Left ventricle myocardium inferior (tissue), 1 donor: ENCODE results near the gene CDK15. TPM values are rescaled to one million over a fixed set of nuclear protein-coding genes. Genes with fewer than 3 reads are reported as not detected.

Experiments
- DNase-seq: peaks from one replicate; pipeline ENCODE4 v3.0.0-alpha.2; 2020
- H3K27ac ChIP-seq: fragments of 200-600 bp; replicated peaks from 2 replicates; pipeline ENCODE4 v1.8.0; 2021
- H3K27me3 ChIP-seq: fragments of 200-600 bp; 2 replicates; pipeline ENCODE4 v1.8.0; 2021; ENCODE audit warnings: low read depth
- H3K36me3 ChIP-seq: fragments of 200-600 bp; 2 replicates; pipeline ENCODE4 v1.8.0; 2021
- H3K4me1 ChIP-seq: fragments of 200-600 bp; 2 replicates; pipeline ENCODE4 v1.8.0; 2021
- H3K4me3 ChIP-seq: fragments of 200-600 bp; 2 replicates; pipeline ENCODE4 v1.8.0; 2021; ENCODE audit warnings: mild to moderate bottlenecking, moderate library complexity
- H3K9me3 ChIP-seq: fragments of 200-600 bp; replicated peaks from 2 replicates; pipeline ENCODE4 v1.8.0; 2021
- intact Hi-C: fragments of 100-400 bp; cut with micrococcal nuclease; formaldehyde crosslinking; loops from one replicate; pipeline ENCODE4 v1.11.0; 2022
- total RNA-seq: library from RNA; stranded (reverse); fragmentation: NEBNext Ultra II Directional; extraction: Animal tissue kit (Norgen Biotek cat#: 25700); gene quantifications from one replicate; pipeline ENCODE4 v1.2.1, GENCODE V29; 2021
- TF ChIP-seq, protein P1 (sequence below): fragments of 200-600 bp; IDR thresholded peaks from 2 replicates; pipeline ENCODE4 v1.8.0; 2021; ENCODE audit warnings: antibody characterized with exemption, mild to moderate bottlenecking, borderline replicate concordance
- donor health status: DM: no; HTN: yes; CAD: no; lungs with severe emphysema.

The CDK15 gene
- total RNA-seq, 1 donor from 2014 or later, result 0.16 TPM

DNA sequence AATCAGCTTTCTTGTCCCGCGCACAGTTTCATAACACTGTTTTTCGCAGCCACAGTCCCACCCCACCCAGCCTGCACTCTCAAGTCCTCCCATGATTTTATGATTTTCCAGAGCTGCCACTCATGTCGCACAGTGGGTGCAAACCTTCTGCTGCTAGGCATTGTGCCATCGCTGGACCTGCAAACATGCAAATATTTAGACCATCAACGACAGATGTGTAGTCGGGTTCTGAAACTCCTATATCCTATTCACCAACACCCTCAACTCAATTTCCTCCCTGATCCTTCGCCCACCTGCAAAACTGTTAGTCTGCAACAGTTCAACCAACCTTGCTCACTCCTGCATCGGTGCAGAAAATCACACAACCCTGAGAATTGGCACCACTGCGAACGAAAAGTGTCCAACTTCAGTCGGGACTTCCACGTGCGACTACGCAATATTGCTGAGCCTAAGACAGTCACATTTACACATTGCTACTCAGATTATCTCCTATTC, 24.7 kb upstream of the CDK15 start:
- intact Hi-C loops, result no loop called here
- H3K4me1 ChIP-seq, result peaks cover 48% of the 10 kb centered on the region
- TF ChIP-seq, protein P1, sequence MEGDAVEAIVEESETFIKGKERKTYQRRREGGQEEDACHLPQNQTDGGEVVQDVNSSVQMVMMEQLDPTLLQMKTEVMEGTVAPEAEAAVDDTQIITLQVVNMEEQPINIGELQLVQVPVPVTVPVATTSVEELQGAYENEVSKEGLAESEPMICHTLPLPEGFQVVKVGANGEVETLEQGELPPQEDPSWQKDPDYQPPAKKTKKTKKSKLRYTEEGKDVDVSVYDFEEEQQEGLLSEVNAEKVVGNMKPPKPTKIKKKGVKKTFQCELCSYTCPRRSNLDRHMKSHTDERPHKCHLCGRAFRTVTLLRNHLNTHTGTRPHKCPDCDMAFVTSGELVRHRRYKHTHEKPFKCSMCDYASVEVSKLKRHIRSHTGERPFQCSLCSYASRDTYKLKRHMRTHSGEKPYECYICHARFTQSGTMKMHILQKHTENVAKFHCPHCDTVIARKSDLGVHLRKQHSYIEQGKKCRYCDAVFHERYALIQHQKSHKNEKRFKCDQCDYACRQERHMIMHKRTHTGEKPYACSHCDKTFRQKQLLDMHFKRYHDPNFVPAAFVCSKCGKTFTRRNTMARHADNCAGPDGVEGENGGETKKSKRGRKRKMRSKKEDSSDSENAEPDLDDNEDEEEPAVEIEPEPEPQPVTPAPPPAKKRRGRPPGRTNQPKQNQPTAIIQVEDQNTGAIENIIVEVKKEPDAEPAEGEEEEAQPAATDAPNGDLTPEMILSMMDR, result no peak
- peak overlapping the region; percentile 95 for H3K27ac ChIP-seq
- peak overlapping the region; percentile 97 for H3K4me3 ChIP-seq
- H3K36me3 ChIP-seq, result no peaks in the 10 kb centered on the region
- DNase-seq, result no peak
- no peaks in the 10 kb centered on the region for H3K9me3 ChIP-seq
- no peaks in the 10 kb centered on the region for H3K27me3 ChIP-seq

DNA sequence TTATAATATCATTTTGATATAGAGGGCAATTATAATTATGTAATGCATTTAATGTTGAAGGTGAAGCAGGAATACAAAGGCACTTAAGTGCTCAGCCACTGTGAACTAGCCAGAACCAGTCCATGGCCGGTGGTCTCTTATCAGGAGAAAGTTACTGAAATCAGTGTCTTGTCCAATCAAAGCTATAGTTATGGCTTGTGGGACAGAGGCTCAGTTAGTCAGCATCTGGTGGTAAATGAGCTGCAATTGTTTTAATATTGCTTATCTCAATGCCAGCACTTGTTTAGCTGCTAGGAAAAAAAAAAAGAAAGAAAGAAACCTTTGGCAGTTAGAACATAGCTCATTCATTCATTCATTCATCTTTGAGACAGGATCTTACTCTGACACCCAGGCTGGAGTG, 21.8 kb upstream of the CDK15 start:
- Histone ChIP-seq H3K9me3 (no peaks in the 10 kb centered on the region), H3K36me3 (no peaks in the 10 kb centered on the region), H3K4me3 (no peak overlapping the region), H3K27ac (no peak overlapping the region), H3K4me1 (peaks cover 18% of the 10 kb centered on the region), H3K27me3 (no peaks in the 10 kb centered on the region)
- DNase-seq, result no peak
- intact Hi-C loops, result no loop called here
- TF ChIP-seq, protein P1, result no peak

DNA sequence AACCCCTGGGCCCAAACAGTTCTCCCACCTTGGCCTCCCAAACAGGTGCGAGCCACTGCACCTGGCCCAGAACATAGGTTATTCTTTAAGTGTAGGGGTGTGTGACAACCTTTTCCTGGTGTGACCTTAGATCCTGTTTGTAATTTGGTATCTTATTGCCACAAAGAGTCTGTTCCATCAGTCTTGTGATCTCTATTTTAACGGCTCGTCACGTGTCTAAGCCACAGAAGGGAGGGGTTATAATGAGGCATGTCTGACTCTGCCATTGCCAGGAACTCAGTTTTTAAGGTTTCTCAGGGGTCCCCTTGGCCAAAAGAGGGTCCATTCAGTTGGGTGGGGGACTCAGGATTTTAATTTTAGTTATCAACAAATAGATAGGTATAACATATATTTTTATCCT, 21.2 kb upstream of the CDK15 start:
- Histone ChIP-seq H3K4me1 (peaks cover 13% of the 10 kb centered on the region), H3K36me3 (no peaks in the 10 kb centered on the region), H3K4me3 (no peak overlapping the region), H3K27ac (no peak overlapping the region), H3K9me3 (no peaks in the 10 kb centered on the region), H3K27me3 (no peaks in the 10 kb centered on the region)
- DNase-seq, result no peak
- intact Hi-C loops, result no loop called here
- TF ChIP-seq, protein P1, result no peak

DNA sequence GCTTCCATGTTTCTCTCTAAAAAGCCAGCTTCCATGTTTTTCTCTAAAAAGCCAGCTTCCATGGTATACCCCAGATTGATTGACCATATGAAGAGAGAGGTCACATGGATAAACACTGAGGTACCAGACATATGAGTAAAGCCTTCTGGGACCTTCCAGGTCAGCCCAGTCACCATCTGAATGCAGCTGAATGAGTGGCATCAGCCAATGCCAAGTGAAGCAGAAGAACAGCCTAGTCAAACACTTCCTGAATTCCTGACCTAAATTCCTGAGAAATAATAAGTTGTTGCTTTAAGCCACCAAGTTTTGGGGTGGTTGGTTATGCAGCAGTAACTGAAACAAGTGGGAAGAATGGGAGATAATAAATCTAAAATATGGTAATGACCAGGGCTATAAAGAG, 19.9 kb upstream of the CDK15 start:
- Histone ChIP-seq H3K27ac (no peak overlapping the region), H3K36me3 (no peaks in the 10 kb centered on the region), H3K4me3 (no peak overlapping the region), H3K9me3 (no peaks in the 10 kb centered on the region), H3K4me1 (peaks cover 2% of the 10 kb centered on the region), H3K27me3 (no peaks in the 10 kb centered on the region)
- DNase-seq, result no peak
- intact Hi-C loops, result no loop called here
- TF ChIP-seq, protein P1, result no peak

DNA sequence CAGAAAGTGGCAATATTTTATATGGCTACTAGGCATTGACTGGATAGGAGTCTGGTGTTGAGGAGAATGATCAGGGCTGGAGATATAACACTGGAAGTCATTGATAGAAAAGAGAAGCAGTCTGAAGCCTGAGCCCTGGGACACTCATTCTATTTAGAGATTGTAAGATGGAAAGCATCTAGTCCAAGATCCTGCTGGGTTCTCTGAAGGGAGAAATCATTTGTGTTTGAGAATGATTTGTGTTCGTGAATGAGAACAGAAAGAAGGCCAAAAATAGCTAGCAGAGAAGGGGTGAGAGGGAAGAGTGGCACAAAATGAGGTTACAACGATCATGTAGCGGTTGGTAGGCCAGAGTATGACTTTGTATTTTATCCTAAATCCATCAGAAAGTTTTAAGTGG, 18.0 kb upstream of the CDK15 start:
- Histone ChIP-seq H3K27me3 (no peaks in the 10 kb centered on the region), H3K36me3 (no peaks in the 10 kb centered on the region), H3K4me3 (no peak overlapping the region), H3K4me1 (no peaks in the 10 kb centered on the region), H3K9me3 (no peaks in the 10 kb centered on the region), H3K27ac (no peak overlapping the region)
- intact Hi-C loops, result no loop called here
- TF ChIP-seq, protein P1, result no peak
- DNase-seq, result no peak

DNA sequence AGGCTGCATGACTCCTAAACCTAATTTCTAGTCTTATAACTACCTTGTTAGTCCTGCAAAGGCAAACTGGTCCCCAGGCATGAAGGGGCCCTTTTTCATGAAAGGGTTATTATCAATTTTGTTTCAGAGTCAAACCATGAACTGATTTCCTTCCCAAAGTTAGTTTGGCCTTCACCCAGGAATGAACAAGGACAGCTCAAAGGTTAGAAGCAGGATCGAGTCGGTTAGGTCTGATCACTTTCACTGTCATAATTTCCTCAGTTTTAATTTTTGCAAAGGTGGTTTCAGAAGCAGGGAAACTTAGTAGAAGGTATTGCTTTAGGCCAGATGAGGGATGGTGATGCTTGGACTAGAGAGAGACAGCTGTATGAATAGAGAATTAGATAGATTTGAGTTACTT, 16.9 kb upstream of the CDK15 start:
- intact Hi-C loops, result no loop called here
- no peaks in the 10 kb centered on the region for H3K4me1 ChIP-seq
- no peaks in the 10 kb centered on the region for H3K9me3 ChIP-seq
- TF ChIP-seq, protein P1, result no peak
- H3K4me3 ChIP-seq, result no peak overlapping the region
- no peak overlapping the region for H3K27ac ChIP-seq
- H3K36me3 ChIP-seq, result no peaks in the 10 kb centered on the region
- no peak for DNase-seq
- H3K27me3 ChIP-seq, result no peaks in the 10 kb centered on the region
